ENCODE measurements around the gene DNAH6.

The DNAH6 gene

DNA sequence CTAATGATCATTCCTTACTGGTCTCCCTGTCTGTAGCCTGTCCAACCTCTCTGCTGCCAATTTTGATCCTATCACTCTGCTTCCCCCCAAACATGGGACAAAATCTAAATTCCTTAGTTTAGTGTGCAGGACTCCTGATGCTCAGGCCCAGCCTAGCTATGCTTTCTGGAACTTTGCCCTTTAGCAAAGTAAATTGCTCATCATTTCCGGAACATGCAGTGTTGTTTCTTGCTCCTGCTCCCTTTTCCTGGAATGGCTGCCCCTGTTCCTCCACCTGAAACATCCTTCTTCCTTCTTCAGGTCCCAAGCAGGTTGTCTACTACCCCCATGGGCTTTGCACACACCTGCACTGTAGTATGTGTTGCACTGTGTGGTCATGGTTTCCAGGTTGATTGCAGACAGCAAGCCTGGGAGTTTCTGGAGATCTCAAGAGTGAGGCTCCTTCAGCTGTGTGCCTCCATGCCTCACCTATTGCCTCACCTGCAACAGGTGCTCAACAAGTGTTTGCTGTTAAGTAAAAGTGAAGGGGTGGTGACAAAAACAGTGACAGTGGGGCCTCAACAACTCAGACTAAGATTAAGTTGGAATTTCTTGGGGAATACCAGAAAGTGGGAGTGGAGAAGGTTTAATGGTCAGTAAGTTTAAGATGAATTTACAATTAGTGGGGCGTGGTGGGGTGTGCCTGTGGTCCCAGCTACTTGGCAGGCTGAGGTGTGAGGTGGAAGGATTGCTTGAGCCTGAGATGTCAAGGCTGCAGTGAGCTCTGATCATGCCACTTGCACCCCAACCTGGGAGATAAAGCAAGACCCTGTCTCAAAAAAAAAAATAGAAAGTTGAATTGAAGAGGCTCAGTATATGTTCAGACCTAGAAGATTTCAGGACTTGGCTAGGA lies 120.0 kb downstream of the DNAH6 start:
- DNase-seq, result no peak

GRCh38 chr2:84639751-84640150 lies 123.5 kb downstream of the DNAH6 start:
- DNase-seq, result no peak

DNA sequence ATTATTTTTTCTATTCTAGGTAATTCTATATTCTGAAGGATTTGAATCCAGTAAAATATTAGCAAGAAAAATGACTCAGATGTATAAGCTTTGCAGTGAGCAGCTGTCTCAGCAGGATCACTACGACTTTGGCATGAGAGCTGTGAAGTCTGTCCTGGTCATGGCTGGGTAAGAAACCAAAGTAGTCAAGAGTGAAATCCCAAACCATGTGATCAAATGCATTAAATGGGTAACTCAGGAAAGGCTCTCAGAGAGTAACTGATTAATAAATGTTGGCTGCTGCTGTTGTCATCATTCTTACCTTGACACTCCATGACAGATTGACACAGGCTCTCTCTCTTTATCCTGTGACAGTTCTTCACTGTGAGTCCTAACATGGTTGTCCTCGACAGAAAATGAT lies 124.1 kb downstream of the DNAH6 start:
- DNase-seq, result no peak

DNA sequence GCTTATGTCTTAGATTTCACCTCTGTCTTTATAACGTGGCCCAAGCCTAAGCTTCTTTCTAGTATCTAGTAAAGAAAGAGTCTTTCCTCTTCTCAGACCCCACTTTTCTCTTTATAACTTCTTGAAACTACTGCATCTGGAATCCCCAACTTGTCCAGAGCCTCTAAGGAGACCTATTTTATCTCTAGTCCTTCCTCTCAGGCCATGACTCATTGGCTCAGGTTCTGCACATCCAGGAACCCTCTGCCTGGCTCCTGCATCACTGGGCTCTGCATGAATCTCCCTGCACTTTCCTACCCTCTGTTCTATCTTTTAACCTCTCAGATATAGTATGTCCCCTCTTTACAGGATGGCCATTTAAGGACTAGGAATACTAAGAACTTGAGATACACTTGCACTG lies 124.7 kb downstream of the DNAH6 start:
- no peak for DNase-seq

- no peak for DNase-seq
Measured at GRCh38 chr2:84643991-84644390, 127.7 kb downstream of the DNAH6 start.

GRCh38 chr2:84646514-84646913 lies 130.2 kb downstream of the DNAH6 start:
- DNase-seq, result no peak

- no peak for DNase-seq
Measured at GRCh38 chr2:84647267-84647666, 131.0 kb downstream of the DNAH6 start.

- DNase-seq, result no peak
Measured at GRCh38 chr2:84649058-84649457, 132.8 kb downstream of the DNAH6 start.

DNA sequence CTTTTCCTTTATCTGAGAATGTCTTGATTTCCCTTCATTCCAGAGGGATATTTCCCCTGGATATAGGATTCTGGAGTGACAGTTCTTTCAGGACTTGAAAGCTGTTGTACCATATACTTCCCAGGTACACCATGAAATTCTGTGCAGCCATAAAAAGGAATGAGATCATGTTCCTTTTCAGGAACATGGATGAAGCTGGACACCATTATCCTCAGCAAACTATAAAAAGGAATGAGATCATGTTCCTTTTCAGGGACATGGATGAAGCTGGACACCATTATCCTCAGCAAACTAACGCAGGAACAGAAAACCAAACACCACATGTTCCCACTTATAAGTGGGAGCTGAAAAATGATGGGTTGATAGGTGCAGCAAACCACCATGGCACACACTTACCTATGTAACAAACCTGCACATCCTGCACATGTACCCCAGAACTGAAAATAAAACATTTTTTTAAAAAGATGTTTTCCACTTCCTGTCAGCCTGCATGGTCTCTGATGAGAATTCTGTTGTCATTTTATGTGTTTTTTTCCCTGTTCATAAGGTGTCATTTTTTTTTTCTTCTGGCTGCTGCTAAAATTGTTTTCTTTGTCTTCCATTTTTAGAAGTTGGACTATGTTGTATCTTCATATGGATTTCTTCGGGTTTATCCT lies 133.3 kb downstream of the DNAH6 start:
- no peak for DNase-seq

- no peak for DNase-seq
Measured at GRCh38 chr2:84652431-84652830, 136.1 kb downstream of the DNAH6 start.

GRCh38 chr2:84653302-84653701 lies 137.0 kb downstream of the DNAH6 start:
- no peak for DNase-seq

DNA sequence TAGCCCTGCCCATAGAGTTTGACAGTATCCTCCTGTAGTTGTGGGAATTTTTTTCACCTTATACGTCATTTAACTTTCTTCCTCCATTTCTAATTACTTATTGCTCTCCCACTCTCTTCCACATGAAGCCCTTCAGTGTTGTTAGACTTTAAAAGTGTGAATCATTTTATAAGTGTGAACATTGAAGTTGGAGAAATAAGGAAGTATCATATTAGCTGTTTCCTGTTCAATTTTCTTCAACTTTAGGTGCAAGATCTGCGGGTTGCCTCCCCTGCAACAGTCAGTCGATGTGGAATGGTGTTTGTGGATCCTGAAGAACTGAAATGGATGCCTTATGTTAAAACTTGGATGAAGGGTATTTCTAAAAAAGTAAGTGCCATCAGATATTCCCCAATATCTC lies 138.1 kb downstream of the DNAH6 start:
- DNase-seq, result no peak

DNA sequence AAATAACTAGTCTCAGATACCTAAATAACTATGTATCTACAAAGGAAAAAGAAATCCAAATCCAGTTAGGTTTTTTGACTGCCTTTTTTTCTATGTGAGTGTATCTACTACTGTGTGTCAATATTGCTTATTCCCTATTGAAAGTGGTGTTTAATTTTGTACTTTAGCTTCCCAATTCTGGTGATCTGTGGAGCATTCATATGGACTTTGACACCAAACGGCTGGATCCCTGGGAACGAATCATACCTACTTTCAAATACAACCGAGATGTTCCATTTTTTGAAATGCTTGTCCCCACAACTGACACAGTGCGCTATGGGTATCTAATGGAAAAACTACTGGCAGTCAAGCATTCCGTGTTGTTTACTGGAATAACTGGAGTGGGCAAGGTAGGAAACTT lies 152.8 kb downstream of the DNAH6 start:
- no peak for DNase-seq

GRCh38 chr2:84674099-84674498 lies 157.8 kb downstream of the DNAH6 start:
- DNase-seq, result no peak

GRCh38 chr2:84674586-84674985 lies 158.3 kb downstream of the DNAH6 start:
- no peak for DNase-seq

GRCh38 chr2:84676295-84676694 lies 160.0 kb downstream of the DNAH6 start:
- no peak for DNase-seq

DNA sequence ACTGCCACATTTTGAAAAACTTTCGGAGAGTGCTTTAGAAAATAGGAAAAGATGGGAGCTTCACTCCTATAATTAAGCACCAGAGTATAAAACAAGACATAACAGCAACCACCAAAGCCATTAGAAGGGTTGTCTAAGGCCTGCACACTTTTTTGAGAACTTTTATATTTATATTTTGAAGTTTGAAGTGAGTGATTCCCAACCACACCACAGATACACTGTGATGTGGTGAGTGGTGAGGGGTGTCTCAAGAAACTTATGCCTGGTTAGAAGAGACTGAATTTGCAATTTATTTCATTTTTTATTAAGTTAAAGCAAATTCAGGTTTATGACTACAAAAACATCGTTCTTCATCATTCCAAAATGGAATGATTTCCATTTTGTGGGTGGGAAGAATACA lies 161.9 kb downstream of the DNAH6 start:
- DNase-seq, result no peak

GRCh38 chr2:84686783-84687476 lies 170.6 kb downstream of the DNAH6 start:
- no peak for DNase-seq

- DNase-seq, result no peak
Measured at GRCh38 chr2:84687498-84688149, 171.3 kb downstream of the DNAH6 start.

- no peak for DNase-seq
Measured at GRCh38 chr2:84690225-84690624, 173.9 kb downstream of the DNAH6 start.

DNA sequence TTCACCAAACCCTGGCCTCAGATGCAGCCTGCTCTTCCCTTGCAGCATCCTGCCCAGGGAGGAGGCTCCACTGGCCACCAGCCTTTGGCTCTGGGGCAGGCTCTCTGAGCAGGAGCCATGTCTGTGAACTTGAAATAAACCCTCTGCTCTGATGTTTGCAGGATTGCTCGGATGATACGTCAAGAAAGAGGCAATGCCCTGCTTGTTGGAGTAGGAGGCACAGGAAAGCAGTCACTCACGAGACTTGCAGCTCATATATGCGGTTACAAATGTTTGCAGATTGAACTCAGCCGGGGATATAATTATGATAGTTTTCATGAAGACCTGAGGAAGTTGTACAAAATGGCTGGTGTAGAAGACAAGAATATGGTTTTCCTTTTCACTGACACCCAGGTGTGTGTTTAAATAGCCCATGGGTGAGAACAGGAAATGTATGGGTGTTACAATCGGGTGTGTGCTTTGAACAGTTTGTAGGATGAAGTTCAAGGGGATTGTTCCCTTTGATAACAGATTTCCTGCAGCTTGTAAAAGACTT lies 177.9 kb downstream of the DNAH6 start:
- DNase-seq, result peak; percentile 19

GRCh38 chr2:84697895-84698294 lies 181.6 kb downstream of the DNAH6 start:
- no peak for DNase-seq

DNA sequence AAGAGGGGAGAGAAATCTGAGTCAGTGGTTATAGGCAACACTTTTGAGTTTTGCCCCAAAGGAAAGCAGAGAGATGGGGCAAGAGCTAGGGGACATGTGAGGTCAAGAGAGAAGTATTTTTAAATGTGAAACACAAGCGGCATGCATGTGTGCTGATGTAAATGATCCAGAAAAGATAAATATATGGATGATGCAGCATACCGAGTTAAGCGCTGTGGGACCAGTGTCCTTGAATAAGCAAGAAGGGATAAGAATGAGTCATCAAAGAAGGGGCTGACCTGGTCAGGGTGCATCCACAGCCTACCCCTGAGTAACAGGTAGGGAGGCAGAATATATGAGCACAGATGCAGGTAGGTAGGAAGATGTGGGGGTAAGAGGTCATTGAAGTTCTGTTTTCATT lies 183.7 kb downstream of the DNAH6 start:
- DNase-seq, result no peak

All from CD4-positive, alpha-beta T cell treated with Interleukin-15 for 1 hour (primary cell).